IPS-18a (cell line): ENCODE results near the gene PLXNB2.

Experiments used
- H3K27ac ChIP-seq: one replicate; pipeline ENCODE4 v1.5.1; 2013; ENCODE audit warnings: low read length
- H3K27me3 ChIP-seq: one replicate; pipeline ENCODE4 v1.6.1; 2013; ENCODE audit warnings: mild to moderate bottlenecking, low read length; ENCODE audit not compliant: control insufficient read depth, insufficient read depth
- H3K36me3 ChIP-seq: one replicate; pipeline ENCODE4 v1.6.1; 2013; ENCODE audit warnings: low read depth, low read length; ENCODE audit not compliant: control insufficient read depth
- H3K4me1 ChIP-seq: one replicate; pipeline ENCODE4 v1.6.1; 2013; ENCODE audit warnings: low read depth, low read length; ENCODE audit not compliant: control insufficient read depth
- H3K4me3 ChIP-seq: one replicate; pipeline ENCODE4 v1.5.1; 2013; ENCODE audit warnings: low read length
- H3K9ac ChIP-seq: one replicate; pipeline ENCODE4 v1.6.1; 2013; ENCODE audit warnings: mild to moderate bottlenecking, low read length, moderate library complexity
- H3K9me3 ChIP-seq: one replicate; pipeline ENCODE4 v1.6.1; 2013; ENCODE audit warnings: low read depth, low read length; ENCODE audit not compliant: control insufficient read depth

Gene PLXNB2

DNA sequence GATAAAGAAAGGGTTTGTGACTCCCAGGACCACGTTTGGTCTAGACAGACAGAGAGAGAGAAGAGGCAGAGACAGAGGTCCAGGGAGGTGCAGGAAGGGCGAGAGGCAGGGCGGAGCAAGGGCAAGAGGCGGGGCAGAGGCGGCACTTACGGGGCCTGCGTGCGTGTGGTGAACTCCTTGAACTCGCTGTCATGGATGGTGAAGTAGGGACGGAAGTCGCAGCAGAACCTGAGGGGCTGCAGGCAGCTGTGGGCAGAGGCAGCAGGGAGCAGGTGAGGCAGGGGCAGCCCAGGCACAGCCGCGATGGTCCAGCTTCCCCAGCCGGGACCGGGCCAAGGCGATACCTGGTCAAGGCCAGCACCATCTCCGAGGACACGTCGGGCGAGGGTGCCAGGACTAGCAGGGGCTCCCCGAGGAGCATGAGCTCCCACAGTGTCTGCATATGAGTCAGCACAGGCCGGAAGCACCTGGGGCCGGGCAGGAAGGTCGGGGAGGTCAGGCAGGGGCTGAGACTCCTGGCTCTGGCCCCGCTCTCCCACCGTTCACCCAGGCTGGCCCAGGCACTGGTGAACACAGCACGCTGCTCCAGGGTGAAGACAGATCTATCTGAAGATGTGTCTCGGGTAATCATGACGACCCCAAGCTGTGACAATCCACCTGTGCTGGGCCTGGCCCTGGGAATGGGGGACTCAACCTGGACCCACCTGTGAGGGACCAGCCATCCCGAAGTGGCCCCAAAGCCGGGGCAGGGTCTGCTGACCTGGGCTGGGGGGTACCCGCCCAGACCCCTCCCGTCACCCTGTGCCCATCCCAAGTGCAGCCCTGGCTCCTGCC is 7.2 kb upstream of the PLXNB2 start:
- no peak overlapping the region for H3K9ac ChIP-seq
- no peaks in the 10 kb centered on the region for H3K36me3 ChIP-seq
- no peak overlapping the region for H3K4me3 ChIP-seq
- H3K9me3 ChIP-seq: no peaks in the 10 kb centered on the region
- no peaks in the 10 kb centered on the region for H3K27me3 ChIP-seq
- no peak overlapping the region for H3K27ac ChIP-seq
- H3K4me1 ChIP-seq: no peaks in the 10 kb centered on the region

- Histone ChIP-seq H3K27ac (no peak overlapping the region), H3K27me3 (no peaks in the 10 kb centered on the region), H3K4me1 (no peaks in the 10 kb centered on the region), H3K4me3 (no peak overlapping the region), H3K9me3 (no peaks in the 10 kb centered on the region), H3K36me3 (no peaks in the 10 kb centered on the region), H3K9ac (no peak overlapping the region)
Observed at GRCh38 chr22:50314081-50314454, 6.6 kb upstream of the PLXNB2 start.

GRCh38 chr22:50313600-50313999 is 6.2 kb upstream of the PLXNB2 start:
- Histone ChIP-seq H3K4me1 (peaks cover 4% of the 10 kb centered on the region), H3K27ac (no peak overlapping the region), H3K27me3 (no peaks in the 10 kb centered on the region), H3K4me3 (no peak overlapping the region), H3K9ac (no peak overlapping the region), H3K36me3 (no peaks in the 10 kb centered on the region), H3K9me3 (no peaks in the 10 kb centered on the region)

GRCh38 chr22:50313021-50313420 is 5.6 kb upstream of the PLXNB2 start:
- Histone ChIP-seq H3K4me3 (no peak overlapping the region), H3K4me1 (peaks cover 7% of the 10 kb centered on the region), H3K27ac (no peak overlapping the region), H3K9me3 (no peaks in the 10 kb centered on the region), H3K27me3 (no peaks in the 10 kb centered on the region), H3K9ac (no peak overlapping the region), H3K36me3 (no peaks in the 10 kb centered on the region)

- no peak overlapping the region for H3K9ac ChIP-seq
- no peaks in the 10 kb centered on the region for H3K27me3 ChIP-seq
- peaks cover 7% of the 10 kb centered on the region for H3K4me1 ChIP-seq
- H3K9me3 ChIP-seq: no peaks in the 10 kb centered on the region
- no peak overlapping the region for H3K4me3 ChIP-seq
- no peak overlapping the region for H3K27ac ChIP-seq
- H3K36me3 ChIP-seq: no peaks in the 10 kb centered on the region
Observed at GRCh38 chr22:50312371-50312770, 4.9 kb upstream of the PLXNB2 start.

DNA sequence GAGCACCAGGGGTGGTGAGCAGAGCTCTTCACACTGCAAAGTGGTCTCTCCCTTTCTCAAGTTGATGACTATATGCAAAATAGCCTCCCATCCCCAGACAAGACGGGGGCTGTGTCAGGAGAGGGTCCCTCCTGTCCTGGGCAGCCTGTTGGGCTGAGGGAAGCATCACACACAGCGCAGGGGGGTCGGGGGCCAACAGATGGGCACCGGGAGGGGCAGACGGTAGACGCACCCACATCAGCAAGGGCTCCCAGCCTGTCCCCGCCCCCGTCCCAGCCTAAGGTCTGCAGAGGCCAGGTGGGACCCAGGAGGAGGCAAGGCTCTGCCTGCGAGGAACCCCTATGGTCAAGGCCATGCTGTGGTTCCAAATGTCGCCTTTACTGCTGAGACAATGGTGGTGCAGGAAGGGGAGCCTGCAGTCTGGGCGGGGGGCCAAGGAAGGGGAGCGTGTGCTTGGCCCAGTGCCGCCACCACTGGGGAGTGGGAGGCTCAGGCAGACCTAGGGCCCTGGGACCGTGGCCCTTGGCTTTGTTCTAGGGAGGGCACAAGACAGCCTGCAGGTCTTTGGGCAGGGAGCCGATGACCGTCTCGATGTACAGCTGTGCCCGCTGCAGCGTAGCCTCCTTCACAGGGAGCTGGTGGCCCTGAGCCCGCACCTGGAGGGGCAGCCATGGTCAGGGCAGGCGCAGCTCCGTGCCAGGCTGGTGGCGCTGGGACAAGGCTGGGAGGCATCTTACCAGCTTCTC is 4.3 kb upstream of the PLXNB2 start:
- no peak overlapping the region for H3K4me3 ChIP-seq
- peaks cover 7% of the 10 kb centered on the region for H3K4me1 ChIP-seq
- no peaks in the 10 kb centered on the region for H3K36me3 ChIP-seq
- H3K27me3 ChIP-seq: no peaks in the 10 kb centered on the region
- H3K9ac ChIP-seq: no peak overlapping the region
- no peaks in the 10 kb centered on the region for H3K9me3 ChIP-seq
- no peak overlapping the region for H3K27ac ChIP-seq

GRCh38 chr22:50310949-50311444 is 3.6 kb upstream of the PLXNB2 start:
- Histone ChIP-seq H3K4me3 (no peak overlapping the region), H3K9ac (no peak overlapping the region), H3K9me3 (no peaks in the 10 kb centered on the region), H3K36me3 (no peaks in the 10 kb centered on the region), H3K4me1 (peaks cover 11% of the 10 kb centered on the region), H3K27me3 (peaks cover 3% of the 10 kb centered on the region), H3K27ac (no peak overlapping the region)

- Histone ChIP-seq H3K9ac (no peak overlapping the region), H3K9me3 (no peaks in the 10 kb centered on the region), H3K4me3 (no peak overlapping the region), H3K36me3 (no peaks in the 10 kb centered on the region), H3K4me1 (peaks cover 14% of the 10 kb centered on the region), H3K27me3 (peaks cover 3% of the 10 kb centered on the region), H3K27ac (no peak overlapping the region)
Observed at GRCh38 chr22:50310031-50310722, 2.7 kb upstream of the PLXNB2 start.

DNA sequence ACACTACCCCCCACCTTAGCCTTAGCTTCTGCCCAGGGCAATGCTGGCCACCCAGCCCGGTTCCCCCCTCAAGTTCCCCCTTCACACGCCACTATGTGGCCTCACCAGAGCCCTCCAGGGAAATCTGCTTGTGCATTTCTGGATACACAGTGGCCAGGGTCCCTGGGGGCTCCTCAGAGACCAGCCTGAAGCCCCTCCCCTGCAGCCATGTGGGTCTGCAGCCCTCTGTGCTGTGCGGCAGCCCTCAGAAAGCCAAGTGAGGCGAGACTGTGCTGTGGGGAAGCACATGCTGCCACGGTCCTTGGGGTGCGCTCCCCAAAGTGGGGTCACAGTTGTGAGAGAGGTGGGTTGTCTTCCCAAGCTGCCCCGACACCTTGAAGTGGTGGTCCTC is 2.1 kb upstream of the PLXNB2 start:
- H3K27me3 ChIP-seq: peaks cover 3% of the 10 kb centered on the region
- no peak overlapping the region for H3K27ac ChIP-seq
- H3K4me3 ChIP-seq: no peak overlapping the region
- no peaks in the 10 kb centered on the region for H3K9me3 ChIP-seq
- no peak overlapping the region for H3K9ac ChIP-seq
- H3K36me3 ChIP-seq: no peaks in the 10 kb centered on the region
- peaks cover 14% of the 10 kb centered on the region for H3K4me1 ChIP-seq

DNA sequence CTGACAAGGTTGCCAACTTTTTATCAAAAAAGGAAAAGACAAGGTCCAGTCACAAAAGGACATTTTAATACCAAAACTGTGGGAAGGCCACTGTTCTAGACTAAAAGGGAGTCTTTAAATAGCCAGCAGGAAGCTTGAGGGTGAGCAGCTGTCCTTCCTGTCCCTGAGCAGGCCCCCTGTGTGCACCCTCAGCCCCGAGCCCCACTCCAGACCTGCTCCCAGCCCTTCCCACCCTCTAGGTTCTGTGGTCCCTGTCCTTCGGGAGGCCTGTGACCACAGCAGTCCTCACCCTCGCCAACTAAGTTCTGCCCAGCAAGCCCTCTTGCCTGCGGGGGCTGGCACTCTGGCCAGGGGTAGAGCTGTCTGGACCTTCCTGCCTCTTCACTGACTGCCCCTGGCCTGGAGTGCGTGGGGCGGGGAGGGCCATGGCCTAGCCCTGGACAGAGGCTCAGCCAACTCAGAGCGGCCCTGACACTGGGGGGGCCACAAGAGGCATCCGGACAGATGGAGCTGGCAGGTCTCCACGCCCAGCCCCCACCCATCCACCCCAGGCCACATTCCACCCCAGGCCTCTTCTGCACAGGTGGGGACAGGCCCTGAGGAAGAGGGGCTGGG is 1.6 kb upstream of the PLXNB2 start:
- H3K27ac ChIP-seq: no peak overlapping the region
- H3K4me3 ChIP-seq: no peak overlapping the region
- H3K9ac ChIP-seq: no peak overlapping the region
- peaks cover 3% of the 10 kb centered on the region for H3K27me3 ChIP-seq
- no peaks in the 10 kb centered on the region for H3K9me3 ChIP-seq
- H3K36me3 ChIP-seq: no peaks in the 10 kb centered on the region
- peaks cover 17% of the 10 kb centered on the region for H3K4me1 ChIP-seq

DNA sequence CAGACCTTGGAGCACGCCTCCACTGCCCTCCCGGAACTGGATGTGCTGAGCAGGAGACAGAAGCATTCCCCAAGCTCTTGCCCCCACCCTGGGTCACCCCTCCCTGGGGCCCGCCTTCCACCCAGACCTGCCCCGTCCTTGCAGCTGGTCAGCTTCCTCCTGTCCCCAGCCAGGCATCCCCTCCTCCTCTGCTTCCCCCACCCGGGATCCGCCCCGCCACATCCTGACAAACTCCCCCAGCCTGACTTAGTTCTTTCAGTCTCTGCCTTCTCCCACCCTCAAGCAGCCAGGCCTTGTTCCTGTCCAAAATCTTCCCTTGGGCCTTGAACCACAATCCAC is 1.1 kb upstream of the PLXNB2 start:
- Histone ChIP-seq H3K36me3 (no peaks in the 10 kb centered on the region), H3K4me1 (peaks cover 20% of the 10 kb centered on the region), H3K9me3 (no peaks in the 10 kb centered on the region), H3K27ac (no peak overlapping the region), H3K4me3 (no peak overlapping the region), H3K27me3 (peaks cover 3% of the 10 kb centered on the region), H3K9ac (no peak overlapping the region)
